NCI-H2227 (cell line): Measurements from ENCODE around the gene SLC7A9.

ENCODE experiments used
- DNase-seq: peaks from one replicate; lab custom pipeline; 2025; ENCODE audit not compliant: unreplicated experiment; lab: John Stamatoyannopoulos, UW

Gene SLC7A9

DNA sequence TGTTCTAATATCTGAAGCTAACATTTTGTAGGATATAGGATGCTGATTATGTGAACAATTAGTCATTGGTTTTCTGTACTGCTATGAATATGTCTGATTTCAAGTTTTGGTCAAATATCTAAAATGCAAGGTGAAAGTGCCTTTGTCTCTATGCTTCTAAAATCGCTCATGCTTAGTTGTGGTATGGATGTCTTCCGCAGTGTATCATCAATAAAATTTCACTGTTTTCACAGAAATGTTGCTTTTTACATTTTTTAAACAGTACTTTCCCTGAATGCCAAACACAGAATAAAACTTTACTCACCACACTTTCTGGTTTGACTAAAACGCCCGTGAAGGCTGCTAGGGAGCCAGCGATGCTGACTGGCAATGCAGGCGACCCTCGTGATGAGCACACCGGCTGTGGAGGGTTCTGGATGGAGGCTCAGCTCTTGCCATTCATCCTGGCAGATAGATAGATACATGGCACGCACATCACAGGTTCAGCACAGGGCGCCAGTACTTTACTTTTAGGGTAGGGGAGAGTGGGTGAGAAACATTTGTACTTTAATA lies 40.1 kb downstream of the SLC7A9 start:
- DNase-seq: no peak

DNA sequence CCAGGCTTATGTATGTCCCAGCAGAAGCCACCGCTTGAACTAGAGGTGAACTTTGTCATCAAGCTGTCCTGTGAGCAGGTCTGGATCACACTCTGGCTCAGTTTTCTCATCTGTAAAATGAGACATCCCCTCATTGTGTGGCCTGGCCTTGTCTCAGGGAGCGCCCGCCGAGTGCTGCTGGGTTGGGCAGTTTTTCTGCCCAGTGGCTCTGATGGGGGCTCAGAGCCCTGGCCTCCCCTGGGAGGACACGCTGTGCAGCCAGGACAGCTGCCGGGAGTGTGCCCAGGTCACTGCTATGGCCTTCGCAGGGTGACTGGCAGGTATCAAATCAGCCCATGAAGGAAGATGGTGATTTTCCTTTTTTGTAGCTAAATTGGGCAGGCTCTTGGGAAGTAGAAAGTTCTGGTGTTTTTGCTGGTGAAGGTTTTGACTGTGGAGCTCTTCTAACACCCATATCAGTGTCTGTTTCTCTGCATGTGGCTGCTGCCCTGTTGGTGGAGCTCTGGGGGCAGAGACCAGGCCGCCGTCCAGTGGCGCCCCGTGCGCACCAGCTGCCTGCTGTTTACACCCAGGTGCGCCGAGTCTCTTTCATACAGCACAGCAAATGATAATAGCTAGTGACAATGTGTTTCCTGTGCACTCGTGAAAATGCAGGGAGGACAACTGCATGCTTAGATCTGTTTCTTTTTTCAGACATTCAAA lies 40.8 kb downstream of the SLC7A9 start:
- no peak for DNase-seq

DNA sequence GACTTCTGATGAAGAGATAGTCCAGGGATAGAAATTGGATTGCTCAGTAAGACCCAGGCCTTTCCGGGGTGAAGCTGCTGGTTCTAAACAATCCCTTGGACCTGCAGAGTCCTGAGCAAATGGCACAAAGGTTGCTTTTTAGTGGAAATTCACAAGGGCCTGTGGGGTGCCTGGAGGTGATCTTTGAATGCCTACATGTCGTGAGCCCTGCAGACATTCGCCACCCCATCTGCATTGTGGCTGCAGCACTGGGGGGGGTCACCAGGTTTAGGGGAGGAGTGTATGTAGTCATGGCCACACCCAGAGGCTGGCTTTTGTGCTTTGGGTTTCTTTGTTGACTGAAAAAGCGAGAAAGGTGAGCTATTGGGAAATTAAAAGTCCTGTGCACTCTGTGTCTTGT lies 41.4 kb downstream of the SLC7A9 start:
- no peak for DNase-seq

DNA sequence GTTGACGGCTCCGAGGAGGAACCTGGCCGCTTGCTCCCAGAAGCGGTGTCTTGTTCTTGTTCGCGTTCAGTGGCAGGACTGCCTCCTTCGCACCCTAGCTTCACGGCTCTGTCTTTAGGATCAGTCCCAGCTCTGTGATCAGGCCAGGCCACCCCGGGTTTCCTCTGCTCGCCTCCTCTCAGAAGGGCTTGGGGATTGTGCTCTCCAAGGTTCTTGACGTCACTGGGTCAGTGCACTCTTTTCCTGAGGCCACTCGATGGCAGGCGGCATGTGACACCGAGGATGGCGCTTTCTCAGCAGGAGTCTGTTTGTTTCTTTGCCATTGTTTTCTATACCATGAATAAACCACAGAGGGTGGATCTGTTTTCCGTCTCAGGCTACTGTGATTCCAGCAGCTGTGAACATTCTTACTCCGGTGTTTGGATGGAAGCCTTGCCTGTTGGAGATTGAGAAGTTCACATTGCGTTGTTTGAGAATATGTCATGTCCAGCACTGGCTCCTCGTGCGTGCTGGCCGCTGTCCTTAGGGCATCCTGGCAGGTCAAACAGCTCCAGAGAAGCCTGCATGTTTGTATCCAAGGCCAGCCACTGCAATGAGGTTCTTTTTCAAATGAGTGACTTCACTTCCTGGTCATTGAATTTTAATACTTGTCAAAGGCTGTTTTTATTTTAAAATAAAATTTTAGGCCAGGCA lies 44.5 kb downstream of the SLC7A9 start:
- no peak for DNase-seq

DNA sequence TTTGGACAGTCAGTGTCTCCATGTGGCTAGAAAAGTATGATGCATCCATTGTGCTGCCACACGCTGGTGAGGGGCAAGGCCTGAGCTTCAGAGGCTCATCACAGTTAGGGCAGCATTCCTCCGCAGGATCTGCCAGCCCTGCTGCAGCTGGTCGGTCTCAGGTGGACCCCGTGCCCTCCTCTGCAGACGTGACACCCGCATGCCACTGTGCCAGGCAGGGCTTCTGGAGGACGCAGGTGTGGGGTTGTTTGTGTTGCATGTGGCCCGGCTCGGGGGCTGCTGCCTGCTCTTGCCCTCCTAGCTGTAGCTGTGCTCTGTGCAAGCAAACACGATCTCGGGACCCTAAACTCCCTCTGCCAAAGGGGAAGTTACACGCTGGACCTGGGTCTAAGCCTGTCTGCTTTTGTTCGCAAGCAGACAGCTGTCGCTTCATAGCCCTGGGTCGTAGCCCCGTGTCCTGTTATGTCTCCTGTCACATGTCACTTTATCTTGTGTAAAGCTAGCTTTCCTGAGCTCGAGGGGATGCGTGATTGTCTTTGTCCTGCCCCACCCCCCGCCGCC lies 45.3 kb downstream of the SLC7A9 start:
- no peak for DNase-seq

DNA sequence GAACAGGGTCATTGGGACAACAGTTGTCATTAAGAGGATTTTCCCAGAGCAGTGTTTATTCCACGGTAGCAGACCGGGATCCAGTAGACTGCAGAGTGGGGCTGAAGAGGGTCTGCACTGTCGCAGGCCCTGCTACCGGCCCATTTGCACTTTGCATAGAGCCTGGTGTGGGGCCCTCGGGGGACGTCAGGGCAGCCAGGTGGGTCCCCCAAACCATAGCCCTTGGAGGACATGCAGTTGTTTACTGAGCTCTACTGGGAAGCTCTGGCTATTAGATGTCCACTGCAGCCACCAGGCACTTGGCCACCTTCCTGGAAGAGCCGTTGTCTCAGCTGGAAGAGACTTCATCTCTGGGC lies 45.8 kb downstream of the SLC7A9 start:
- no peak for DNase-seq

DNA sequence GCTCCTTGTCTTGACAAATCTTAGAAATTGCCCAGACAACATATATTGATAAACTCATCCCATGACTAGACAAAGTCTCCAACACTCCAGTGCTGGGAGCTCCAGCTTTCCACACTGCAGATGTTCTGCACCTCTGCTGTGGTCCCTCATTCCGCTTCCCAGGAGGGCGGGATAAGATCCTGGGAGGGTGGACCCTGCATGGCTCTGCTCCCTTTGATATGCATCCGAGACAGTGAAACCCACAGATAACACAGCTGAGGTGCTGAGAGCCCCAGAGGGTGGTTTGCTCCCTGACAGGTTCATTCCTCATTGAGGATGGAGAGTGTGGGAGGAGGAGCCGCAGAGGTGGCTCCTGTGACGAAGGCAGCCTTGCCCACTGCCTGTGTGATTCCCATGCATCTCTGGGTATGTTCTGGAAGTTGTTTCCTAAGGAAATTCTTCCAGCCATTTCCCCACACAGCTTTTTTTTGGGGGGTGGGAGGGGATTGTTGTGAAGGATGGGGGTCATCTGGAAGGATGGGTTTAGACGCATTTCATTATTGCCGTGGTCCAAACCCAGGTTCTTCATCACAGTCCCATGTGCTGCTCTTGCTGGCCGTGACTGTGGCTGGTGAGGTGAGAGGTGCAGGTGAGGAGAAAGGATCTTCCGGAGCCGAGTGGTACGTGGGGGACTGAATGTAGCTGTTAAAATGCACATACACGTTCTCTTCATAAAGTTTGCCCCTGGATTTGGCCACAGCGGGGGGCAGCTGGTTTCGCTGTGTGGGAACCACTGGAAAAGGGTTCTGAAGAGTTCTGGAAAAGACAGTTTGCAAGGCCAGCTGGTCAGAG lies 46.4 kb downstream of the SLC7A9 start:
- DNase-seq: no peak

DNA sequence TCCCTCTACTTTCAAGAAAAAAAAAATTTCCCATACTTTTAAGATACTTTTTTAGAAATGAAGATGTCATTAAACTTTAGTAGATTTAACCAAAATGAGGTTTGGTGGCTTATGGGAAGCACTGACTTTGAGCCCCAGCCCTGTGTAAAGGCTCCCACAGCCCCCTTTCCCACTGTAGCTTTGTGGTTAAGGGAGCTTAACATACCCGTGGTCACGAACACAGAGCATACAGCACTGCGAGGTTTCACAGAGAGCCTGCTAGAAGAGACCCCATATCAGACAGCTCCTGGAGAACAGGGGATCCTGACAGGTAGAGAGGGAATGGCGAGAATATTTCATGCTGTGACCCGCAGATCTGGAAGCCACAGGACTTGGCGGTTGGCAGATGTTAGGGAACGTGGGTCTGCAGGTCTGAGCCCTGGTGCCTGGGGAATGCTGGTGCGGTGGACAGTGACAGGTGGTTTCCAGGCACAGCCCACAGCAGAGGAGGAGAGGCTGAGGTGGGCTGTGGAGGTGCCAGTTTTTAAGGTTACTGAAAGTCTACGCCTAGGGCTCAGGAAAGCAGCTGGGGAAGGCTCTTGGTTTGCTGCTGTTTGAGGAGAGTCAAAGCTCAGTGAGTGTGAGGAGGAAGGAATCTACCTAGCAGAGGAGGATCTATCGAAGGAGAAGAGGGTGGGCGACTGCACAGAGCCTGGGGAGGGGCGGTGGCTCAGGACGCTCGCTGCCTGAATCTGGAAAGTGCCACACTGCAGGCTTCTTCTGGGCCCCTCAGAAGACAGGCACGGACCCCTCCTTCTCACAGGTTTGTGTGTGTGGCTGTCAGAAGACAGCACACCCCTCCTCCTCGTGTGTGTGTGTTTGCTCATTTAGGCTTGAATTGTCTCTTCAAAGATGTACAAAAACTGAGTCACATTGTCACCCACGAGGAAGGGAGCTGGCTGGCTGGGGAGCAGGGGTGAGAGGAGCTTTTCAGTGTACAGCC lies 49.9 kb downstream of the SLC7A9 start:
- DNase-seq: no peak

DNA sequence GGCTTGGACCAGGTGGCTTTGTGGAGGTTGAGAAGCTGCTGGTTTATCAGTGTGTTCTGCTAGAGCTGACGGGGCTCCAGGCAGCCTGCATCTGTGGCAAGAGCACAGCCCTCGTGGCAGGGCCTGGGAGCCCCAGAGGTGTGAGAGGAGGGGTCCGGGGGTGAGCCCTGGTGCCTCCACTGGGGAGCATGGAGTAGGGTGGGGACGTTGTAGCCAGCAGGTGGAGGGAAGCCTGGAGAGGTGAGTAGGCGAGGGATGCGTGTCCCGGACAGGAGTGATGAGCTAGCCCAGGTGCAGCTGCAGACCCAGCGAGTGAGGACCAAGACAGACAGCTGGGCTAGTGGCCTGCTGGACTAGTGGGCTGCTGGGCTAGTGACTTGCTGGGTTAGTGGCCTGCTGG lies 51.0 kb downstream of the SLC7A9 start:
- no peak for DNase-seq

DNA sequence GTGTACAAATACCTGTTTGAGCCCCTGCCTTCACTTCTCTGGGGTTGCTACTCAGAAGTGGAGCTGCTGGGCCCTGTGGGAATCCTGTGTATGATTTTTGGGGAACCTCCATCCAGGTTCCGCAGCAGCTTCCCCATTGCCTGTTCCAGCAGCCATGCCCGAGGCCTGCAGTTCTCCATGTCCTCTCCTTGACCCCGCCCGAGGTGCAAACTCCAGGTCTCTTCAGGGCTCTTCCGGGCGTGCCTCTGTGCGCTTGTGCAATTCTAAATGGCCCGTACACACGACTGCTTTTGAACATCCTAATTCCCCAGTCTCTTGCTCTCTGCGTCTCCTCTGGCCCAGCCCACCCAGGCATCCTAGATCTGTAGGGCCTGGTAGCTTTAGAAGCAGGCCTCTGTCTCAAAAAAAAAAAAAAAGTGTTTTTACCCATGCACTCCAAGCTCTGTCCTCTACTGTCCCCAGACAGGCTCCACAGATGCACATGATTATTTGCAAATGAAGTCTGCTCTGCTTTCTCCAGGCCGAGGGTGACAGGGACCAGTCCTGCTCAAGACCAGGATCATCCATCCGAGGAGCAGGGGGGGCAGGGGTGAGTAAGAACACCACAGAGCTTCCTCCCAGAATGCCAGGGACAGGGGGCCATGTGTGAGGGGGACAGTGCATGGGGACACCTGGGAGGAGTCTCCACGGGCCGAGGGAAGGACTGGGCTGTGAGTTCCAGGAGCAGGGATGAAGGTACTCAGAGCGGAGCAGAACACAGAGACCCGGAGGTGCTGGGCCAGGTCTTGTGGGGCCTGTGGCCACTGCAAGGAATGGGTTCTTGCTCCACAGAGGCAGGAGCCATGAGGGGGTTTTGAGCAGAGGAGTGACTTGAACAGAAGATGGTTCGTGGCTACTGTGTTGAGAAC lies 51.7 kb downstream of the SLC7A9 start:
- no peak for DNase-seq

DNA sequence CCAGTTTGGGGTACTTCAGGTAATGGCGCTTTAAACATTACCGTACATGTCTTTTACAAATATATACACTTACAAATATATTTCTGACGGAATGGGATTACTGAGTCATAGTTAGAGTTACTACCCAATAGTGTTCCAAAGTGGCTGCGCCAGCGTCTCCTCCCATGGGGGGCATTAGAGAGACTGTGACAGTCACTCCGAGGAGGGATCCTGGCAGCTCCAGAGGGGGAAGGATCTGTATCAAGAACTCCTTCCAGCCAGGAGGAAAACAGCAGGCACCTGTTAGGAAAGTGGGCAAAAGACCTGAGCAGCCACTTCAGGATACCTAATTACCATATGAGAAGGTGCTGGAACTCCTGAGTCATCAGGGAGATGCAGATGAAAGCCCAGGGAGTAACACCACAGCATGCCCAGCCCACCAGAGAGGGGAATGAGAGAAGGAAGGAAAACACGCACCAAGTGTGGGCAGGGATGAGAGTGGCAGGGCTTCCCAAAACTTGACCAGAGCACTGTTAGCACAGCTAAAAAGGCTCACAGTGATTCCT lies 52.9 kb downstream of the SLC7A9 start:
- DNase-seq: no peak

DNA sequence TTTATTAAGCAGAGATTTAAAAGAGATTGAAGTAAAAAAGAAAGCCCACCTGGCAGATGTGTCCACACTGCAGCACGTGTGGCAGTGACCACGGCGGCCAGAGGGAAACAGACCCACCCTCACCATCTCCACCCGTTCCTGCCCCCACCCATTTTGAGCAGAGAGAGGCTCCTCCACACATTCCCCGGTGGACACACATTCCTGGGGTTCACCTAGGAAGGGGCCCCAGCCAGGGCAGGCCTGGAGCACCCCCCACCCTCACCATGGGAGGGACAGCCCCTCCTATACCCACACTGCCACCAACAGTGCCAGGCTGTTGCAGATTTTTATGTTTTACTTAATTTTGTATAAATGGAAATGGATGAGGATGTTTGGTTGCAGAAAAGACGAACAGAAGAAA lies 54.9 kb downstream of the SLC7A9 start:
- no peak for DNase-seq

DNA sequence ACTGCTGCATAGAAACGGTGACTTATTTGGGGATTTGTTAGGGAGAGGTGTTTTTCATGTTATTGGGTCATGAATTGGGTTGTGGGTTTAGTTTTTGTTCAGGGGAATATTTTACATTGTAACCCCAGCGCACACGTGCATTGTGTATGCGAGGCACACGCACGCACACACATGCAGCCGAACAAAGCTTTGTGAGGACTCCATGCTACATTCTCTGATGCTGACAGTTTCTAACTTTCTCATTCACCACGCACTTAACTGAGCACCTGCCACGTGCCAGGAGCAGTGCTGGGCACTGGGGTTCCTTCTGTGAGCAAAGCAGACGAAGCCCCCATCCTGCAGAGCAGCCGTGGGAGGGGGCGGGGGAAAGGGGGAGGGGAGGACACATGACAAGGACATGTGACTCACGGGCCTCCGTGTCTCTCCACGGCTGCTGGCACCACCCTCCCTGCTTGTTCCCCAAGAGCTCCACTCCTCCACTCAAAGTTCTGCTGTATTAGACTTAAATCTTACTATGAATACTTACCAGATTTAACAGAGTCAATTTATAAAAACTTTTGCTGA lies 55.6 kb downstream of the SLC7A9 start:
- DNase-seq: peak; percentile 78

DNA sequence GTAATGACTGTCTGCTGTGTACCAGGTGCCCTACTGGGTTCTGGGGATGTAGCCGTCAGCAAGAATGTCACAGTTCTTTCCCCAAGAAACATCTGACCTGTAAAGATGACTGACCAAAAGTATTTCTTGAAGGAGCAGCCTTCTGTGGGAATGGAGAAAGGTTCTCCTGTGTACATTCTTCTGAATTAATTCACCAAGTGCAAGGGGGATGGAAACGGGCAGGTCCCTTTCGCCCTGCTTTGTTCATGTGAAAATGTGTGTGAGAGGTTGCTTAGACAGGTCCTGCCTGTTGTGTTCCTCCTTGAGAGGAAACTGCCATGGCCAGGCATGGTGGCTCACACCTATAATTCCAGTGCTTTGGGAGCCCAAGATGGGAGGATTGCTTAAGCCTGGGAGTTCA lies 57.0 kb downstream of the SLC7A9 start:
- no peak for DNase-seq

DNA sequence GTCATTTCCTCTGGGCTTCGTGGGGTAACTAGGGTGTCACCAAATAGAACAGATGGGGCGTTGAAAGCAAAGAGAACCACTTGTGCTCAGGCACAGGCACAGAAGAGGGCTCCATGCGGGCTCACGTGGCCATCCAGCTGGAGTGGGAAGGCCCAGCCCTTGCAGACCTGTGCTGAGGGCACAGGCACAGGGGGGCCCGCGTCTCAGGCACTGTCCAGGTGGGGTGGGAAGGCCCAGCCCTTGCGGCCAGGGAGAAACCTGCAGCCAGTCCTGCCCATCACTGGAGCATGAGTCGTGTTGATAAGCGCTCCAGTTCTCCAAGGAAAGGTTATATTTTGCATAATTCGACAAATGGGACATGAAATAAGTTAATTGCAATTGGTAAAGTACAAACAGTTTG lies 57.5 kb downstream of the SLC7A9 start:
- DNase-seq: no peak

DNA sequence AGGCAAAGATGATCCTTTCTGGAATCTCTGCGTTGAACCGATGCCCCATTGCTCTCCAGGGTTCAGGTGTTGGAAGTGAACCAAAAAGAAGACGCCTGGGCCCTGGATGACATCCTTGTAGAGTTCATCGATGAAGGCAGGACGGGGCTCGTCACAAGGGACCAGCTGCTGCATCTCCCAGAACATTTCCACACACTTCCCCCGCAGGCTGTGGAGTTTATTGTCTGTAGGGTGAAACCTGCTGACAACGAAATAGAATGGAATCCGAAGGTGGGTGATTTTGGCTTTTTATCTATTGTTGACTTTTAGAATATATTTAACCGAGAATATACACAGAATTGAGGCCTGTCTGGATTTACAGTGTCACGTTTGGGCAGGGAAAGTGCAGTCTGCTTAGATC lies 58.4 kb downstream of the SLC7A9 start:
- DNase-seq: no peak

DNA sequence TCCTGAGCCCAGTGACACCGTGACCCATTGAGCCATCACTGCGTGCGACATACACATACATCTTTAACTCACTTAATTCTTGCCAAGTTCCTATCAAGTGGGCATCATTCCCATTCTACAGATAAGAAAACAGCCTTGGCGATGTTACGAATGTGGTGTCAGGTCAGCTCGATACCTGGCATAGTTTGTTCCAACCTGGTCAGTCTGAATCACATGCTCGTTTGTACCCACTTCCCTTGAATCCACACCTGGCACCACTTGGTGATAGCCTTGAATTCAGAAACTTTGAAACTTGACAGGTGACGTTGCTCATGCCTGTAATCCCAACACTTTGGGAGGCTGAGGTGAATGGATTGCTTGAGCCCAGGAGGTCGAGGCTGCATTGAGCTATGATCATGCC lies 59.1 kb downstream of the SLC7A9 start:
- DNase-seq: no peak

DNA sequence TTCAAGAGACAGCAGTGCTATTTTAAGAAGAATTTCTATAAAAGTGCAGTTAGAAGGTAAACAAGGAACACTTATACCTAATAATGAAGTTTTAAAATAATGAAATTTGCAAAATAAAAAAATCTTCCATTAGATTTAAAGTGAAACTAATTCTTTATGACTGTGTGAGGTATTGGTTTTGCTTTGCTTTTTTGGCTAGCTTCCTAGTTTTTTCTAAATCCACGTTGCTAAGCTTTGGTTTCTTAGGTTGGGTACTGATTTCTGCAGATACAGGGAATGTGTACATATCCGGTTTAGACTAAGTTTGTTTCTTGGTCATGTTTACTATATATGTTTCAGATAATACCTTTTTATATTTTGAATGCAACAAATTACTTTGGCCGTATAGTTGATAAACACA lies 59.8 kb downstream of the SLC7A9 start:
- DNase-seq: no peak

DNA sequence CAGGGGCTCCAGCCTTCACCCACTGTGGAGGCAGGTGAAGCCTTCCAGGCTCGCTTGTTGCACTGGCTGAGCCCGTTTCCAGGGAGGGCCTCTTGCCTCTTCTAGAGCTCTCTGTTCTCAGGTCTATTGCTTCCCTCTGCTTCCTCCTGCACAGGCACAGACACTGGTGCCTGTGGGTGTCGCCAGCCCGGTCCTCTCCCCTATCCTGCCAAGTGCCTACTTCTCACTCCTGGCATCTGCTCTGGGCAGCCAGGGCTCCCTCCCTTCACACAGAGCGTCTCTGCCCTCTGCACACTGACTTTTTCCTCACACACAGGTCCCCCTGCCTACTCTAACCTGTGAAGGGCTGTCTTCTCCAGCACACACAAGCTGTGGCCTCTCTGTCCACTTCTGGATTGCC lies 60.3 kb downstream of the SLC7A9 start:
- no peak for DNase-seq
